Measurements from ENCODE around the gene KIF1A.

The KIF1A gene

DNA sequence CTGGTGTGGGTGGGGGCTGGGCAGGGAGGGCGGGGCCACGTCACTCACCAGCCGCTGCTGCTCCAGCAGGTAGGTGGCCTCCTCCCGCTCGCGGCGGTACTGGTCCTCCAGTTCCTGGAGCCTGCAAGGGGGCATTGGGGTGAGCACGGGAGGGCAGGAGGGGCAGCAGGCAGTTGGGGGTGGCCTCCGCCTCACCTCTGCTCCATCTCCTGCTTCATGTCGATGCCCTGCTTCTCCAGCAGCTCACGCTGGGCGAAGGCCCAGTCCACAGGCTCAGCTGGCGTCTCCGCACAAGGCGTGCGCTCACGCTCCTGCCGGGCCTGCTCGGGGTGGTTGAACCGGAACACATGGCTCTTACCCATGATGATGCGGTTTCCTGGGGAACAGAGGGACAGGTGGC is 57.0 kb downstream of the KIF1A start:
- no peak for DNase-seq (ENCODE audit: low read depth)
- TF ChIP-seq, protein P1, sequence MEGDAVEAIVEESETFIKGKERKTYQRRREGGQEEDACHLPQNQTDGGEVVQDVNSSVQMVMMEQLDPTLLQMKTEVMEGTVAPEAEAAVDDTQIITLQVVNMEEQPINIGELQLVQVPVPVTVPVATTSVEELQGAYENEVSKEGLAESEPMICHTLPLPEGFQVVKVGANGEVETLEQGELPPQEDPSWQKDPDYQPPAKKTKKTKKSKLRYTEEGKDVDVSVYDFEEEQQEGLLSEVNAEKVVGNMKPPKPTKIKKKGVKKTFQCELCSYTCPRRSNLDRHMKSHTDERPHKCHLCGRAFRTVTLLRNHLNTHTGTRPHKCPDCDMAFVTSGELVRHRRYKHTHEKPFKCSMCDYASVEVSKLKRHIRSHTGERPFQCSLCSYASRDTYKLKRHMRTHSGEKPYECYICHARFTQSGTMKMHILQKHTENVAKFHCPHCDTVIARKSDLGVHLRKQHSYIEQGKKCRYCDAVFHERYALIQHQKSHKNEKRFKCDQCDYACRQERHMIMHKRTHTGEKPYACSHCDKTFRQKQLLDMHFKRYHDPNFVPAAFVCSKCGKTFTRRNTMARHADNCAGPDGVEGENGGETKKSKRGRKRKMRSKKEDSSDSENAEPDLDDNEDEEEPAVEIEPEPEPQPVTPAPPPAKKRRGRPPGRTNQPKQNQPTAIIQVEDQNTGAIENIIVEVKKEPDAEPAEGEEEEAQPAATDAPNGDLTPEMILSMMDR (conservative IDR thresholded peaks at IDR 0.05; ENCODE audit: low read length), result no peak
- no peak overlapping the region for H3K4me3 ChIP-seq (ENCODE audit: low read length)

DNA sequence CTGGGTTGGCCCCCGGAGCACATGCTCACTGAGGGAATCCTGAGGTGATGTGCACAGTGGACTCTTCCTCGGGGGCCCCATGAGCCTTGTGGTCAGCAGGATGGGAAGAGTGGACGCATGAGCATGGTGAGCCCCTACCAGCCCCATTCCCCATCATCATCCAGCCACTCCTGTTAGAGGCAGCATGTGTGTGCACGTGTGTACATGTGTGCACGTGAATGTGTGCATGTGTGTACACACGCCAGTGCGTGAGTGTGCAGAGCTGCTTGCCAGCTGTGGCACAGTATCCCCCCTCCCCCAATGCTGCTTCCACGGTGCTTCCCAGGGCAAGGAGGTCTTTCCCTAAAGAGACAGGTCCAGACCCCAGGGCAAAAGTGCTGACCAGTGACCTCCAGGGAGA is 57.8 kb downstream of the KIF1A start:
- H3K4me3 ChIP-seq (ENCODE audit: low read length), result no peak overlapping the region
- DNase-seq (ENCODE audit: low read depth), result no peak
- TF ChIP-seq, protein P1 (conservative IDR thresholded peaks at IDR 0.05; ENCODE audit: low read length), result no peak

DNA sequence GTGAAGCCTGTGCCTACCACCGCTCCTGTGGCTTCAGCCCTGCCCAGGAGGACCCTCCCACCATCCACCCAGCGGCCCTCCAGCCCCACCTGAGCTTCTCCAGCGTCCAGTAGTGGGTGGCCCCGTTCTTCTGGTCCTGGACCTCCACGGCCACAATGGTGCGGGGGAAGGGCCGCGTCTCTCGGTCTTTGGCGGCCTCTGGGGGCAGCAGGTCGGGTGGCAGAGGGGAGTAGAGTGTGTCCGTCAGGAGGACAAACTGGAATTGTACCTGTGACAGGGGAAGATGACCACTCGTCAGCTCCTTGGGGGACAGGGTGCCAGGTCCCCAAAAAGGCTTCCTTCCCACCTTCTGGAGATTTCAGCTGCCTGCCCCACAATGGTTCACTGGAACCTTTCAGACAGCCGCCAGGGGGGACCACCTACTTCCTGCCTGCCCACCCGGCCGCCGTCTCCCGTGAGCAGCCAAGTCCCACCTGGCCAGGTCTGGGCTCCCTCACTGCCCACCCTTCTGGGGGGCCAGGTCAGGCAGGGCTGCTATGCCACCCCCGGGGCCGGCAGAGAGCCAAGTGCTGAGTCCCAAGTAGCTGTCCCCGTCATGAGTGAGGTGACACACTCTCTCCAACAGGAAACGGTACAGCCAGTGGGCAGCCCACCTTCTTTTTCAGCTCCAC is 59.3 kb downstream of the KIF1A start:
- TF ChIP-seq, protein P1 (conservative IDR thresholded peaks at IDR 0.05; ENCODE audit: low read length), result no peak
- H3K4me3 ChIP-seq (ENCODE audit: low read length), result no peak overlapping the region
- DNase-seq (ENCODE audit: low read depth), result no peak

DNA sequence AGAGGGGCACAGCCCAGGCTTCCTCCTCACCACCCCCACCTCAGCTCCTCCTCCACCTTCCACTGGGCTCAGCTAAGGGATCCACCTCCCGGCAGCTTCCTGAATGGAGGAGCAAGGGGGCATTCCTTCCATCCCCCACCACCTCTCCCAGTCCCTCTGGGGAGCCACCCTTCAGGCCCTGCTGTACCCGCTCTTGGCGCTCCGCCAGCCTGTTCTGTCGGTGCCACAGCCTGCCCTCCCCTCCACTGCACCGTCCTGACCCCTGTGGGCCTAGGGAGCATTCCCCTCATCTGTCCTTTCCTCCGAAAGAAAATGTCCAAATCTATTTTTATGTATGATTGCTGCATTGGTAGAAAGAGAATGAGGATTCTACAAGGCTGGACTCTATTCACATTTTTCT is 59.9 kb downstream of the KIF1A start:
- TF ChIP-seq, protein P1 (conservative IDR thresholded peaks at IDR 0.05; ENCODE audit: low read length), result no peak

DNA sequence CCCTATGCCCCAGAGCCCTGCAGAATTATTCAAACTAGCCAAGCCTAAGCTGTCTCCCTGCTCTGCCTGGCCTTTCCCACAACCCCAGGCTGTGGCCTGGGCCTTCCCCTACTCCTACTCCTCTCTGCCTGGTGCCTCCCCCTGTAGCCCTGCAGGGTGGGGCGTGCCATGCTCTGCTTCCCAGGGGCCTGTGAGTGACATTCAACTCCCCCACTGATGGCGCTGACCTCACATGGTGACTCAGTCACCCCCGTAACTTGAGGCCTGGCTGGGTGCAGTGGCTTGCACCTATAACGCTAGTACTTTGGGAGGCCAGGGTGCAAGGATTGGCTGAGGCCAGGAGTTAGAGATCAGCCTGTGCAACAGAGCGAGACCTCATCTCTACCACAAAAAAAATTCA is 60.6 kb downstream of the KIF1A start:
- H3K4me3 ChIP-seq (ENCODE audit: low read length), result no peak overlapping the region
- DNase-seq (ENCODE audit: low read depth), result no peak
- TF ChIP-seq, protein P1 (conservative IDR thresholded peaks at IDR 0.05; ENCODE audit: low read length), result no peak

More for the DNA sequence above, 59.9 kb downstream of the KIF1A start:
- H3K4me3 ChIP-seq (ENCODE audit: low read length), result no peak overlapping the region
- no peak for DNase-seq (ENCODE audit: low read depth)

DNA sequence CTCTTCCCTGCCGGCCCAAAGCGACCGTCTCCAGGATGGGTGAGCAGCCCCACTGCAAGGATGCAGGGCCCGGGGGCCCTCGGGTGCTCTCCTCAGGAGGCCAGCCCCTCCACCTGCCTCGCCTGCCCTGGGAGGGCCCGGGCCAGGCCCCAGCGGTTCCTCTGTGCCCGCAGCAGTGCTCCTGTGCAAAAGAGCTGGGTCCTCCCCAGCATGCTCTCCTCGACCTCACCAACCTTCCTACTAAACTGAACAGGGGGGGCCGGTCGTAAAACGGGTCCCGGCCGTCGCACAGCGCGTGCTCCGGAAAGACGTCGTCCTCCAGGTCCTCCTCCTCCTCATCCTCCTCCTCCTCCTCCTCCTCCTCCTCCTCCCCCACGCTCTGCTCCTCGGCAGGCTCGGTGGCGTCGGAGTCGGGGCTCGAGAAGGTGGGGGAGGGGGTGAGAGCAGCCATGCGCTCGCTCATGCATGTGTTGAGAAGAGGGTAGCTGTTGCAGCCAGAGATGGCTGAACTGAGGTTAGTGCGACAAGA is 62.9 kb downstream of the KIF1A start:
- no peak overlapping the region for H3K4me3 ChIP-seq (ENCODE audit: low read length)
- DNase-seq (ENCODE audit: low read depth), result no peak
- TF ChIP-seq, protein P1 (conservative IDR thresholded peaks at IDR 0.05; ENCODE audit: low read length), result no peak

DNA sequence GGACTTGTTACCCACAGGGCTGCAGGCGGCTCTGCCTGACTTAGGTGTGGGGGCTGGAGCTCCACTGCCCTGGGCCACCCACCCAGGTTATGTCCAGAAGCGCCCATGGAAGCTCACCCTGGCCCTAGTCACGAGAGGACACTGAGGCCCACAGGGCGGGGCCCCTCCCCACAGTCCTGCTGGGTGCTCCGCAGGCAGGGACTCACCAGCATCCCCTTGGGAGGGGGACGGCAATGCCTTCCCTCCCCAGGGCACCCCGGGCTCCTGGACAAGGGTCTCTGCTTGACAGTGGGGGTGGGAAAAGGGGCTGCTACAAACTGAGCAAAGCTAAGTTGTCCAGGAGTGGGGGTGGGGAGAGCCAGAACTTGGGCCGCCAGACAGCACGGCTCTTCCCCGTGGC is 67.8 kb downstream of the KIF1A start:
- H3K4me3 ChIP-seq (ENCODE audit: low read length), result no peak overlapping the region
- no peak for DNase-seq (ENCODE audit: low read depth)
- TF ChIP-seq, protein P1 (conservative IDR thresholded peaks at IDR 0.05; ENCODE audit: low read length), result no peak
